ENCODE results near the gene LMBRD1. TPM values are rescaled to one million over a fixed set of nuclear protein-coding genes. Genes with fewer than 3 reads are reported as not detected.

Gene LMBRD1
- total RNA-seq, 4 donors from 2014 or later: 65.7 to 110 (median 77.3) TPM

DNA sequence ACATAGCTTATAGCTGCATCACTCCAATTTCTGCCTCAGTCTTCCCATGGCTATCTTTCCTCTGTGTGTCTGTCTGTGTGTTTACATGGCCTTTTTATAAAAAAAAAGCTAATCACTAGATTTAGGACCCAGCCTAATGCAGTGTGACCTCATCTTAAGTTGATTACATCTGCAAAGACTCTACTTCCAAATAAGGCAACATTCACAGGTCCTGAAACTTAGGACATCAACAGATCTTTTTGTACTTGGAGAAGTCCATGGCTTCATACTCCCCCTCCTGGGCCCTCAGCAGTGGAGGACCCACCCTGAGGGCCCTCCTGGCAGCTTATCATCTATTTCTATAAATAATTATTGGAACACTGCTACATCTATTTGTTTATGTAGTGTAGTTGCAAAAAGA is 146.1 kb downstream of the LMBRD1 start:
- H3K4me3 ChIP-seq: no peak overlapping the region
- no peak for DNase-seq (ENCODE audit: low spot score in 2 of 2)
- no peaks in the 10 kb centered on the region for H3K27me3 ChIP-seq
- H3K4me1 ChIP-seq: no peaks in the 10 kb centered on the region
- no peak overlapping the region for H3K27ac ChIP-seq
- TF ChIP-seq POLR2A (IDR thresholded peaks at IDR 0.05) (no peak), EP300 (IDR thresholded peaks at IDR 0.05) (no peak)
- TF ChIP-seq, protein P1, sequence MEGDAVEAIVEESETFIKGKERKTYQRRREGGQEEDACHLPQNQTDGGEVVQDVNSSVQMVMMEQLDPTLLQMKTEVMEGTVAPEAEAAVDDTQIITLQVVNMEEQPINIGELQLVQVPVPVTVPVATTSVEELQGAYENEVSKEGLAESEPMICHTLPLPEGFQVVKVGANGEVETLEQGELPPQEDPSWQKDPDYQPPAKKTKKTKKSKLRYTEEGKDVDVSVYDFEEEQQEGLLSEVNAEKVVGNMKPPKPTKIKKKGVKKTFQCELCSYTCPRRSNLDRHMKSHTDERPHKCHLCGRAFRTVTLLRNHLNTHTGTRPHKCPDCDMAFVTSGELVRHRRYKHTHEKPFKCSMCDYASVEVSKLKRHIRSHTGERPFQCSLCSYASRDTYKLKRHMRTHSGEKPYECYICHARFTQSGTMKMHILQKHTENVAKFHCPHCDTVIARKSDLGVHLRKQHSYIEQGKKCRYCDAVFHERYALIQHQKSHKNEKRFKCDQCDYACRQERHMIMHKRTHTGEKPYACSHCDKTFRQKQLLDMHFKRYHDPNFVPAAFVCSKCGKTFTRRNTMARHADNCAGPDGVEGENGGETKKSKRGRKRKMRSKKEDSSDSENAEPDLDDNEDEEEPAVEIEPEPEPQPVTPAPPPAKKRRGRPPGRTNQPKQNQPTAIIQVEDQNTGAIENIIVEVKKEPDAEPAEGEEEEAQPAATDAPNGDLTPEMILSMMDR (IDR thresholded peaks at IDR 0.05): no peak
- no peaks in the 10 kb centered on the region for H3K36me3 ChIP-seq
- no peaks in the 10 kb centered on the region for H3K9me3 ChIP-seq

DNA sequence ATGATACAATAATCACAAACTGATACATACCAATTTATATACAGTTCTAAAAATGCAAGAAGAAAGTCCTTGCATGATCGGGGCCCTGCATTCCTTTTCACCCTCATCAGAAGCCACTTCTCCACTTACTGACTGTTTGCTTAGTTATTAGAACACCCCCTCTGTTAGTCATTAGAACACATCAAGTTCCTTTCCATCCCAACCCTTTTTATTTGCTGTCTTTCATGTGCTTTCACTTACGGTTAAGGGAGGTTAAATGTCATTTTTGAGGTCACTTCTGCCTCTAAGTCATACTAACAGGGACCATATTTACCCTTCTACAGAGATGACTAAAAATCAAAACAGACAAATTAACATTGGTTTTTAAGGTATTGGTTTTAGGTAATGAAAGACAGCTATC is 149.1 kb downstream of the LMBRD1 start:
- H3K36me3 ChIP-seq: no peaks in the 10 kb centered on the region
- H3K27ac ChIP-seq: no peak overlapping the region
- DNase-seq (ENCODE audit: low spot score in 2 of 2): no peak
- no peaks in the 10 kb centered on the region for H3K9me3 ChIP-seq
- 40 to 49% methylated on average over 2 of the region's 2 CpGs for WGBS, 2 donors
- TF ChIP-seq POLR2A (IDR thresholded peaks at IDR 0.05) (no peak), EP300 (IDR thresholded peaks at IDR 0.05) (no peak)
- TF ChIP-seq, protein P1 (IDR thresholded peaks at IDR 0.05): no peak
- no peaks in the 10 kb centered on the region for H3K4me1 ChIP-seq
- no peaks in the 10 kb centered on the region for H3K27me3 ChIP-seq
- no peak overlapping the region for H3K4me3 ChIP-seq

DNA sequence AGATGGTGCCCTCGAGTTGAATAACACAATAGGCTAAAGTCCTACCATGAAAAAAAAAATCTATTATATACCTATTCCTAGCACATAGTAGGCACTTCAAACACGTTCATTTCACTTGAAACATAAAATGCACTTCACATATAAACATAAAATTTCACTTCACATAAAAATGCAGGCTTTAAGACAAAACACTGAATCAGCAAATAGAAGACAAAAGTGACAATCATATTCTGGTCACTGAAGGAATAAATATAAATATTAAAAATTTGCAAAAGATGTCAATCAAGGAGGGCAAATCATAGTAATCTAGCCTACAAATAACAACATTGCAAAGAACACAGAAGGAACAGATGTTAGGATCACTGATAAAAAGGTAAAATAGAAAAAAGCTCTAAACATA is 153.1 kb downstream of the LMBRD1 start:
- TF ChIP-seq POLR2A (IDR thresholded peaks at IDR 0.05) (no peak), EP300 (IDR thresholded peaks at IDR 0.05) (no peak)
- TF ChIP-seq, protein P1 (IDR thresholded peaks at IDR 0.05): no peak
- no peaks in the 10 kb centered on the region for H3K27me3 ChIP-seq
- H3K9me3 ChIP-seq: no peaks in the 10 kb centered on the region
- H3K4me1 ChIP-seq: no peaks in the 10 kb centered on the region
- 63 to 64% methylated on average over 2 of the region's 2 CpGs for WGBS, 2 donors
- no peak overlapping the region for H3K4me3 ChIP-seq
- H3K36me3 ChIP-seq: no peaks in the 10 kb centered on the region
- no peak for DNase-seq (ENCODE audit: low spot score in 2 of 2)
- H3K27ac ChIP-seq: no peak overlapping the region

DNA sequence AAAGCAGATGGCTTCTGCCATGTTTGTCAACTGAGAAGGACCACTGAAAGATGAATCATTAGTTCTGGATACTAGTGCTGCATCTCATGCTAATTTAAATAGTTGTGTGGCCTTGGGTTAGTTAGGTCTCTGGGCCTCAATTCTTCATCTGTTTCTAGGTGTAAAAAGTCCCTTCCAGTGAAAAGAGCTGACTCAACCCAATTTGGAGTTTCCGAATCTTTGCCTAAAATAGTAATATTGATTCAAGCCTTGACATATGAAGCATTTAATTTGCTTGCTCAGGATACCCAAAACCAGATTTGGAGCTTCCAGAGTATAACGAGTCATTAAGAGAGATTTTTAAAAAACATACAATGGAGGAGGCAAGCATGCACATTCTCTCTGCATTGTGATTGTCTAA is 163.9 kb downstream of the LMBRD1 start:
- Histone ChIP-seq H3K36me3 (no peaks in the 10 kb centered on the region), H3K9me3 (peaks cover 0 to 12% (median 0%) of the 10 kb centered on the region in 4 donors), H3K4me3 (no peak overlapping the region), H3K4me1 (no peaks in the 10 kb centered on the region), H3K27me3 (no peaks in the 10 kb centered on the region), H3K27ac (no peak overlapping the region)
- 84 to 95% methylated on average over 2 of the region's 2 CpGs for WGBS, 2 donors
- TF ChIP-seq EP300 (IDR thresholded peaks at IDR 0.05) (no peak), POLR2A (IDR thresholded peaks at IDR 0.05) (no peak)
- TF ChIP-seq, protein P1 (IDR thresholded peaks at IDR 0.05): no peak
- DNase-seq (ENCODE audit: low spot score in 2 of 2): no peak

DNA sequence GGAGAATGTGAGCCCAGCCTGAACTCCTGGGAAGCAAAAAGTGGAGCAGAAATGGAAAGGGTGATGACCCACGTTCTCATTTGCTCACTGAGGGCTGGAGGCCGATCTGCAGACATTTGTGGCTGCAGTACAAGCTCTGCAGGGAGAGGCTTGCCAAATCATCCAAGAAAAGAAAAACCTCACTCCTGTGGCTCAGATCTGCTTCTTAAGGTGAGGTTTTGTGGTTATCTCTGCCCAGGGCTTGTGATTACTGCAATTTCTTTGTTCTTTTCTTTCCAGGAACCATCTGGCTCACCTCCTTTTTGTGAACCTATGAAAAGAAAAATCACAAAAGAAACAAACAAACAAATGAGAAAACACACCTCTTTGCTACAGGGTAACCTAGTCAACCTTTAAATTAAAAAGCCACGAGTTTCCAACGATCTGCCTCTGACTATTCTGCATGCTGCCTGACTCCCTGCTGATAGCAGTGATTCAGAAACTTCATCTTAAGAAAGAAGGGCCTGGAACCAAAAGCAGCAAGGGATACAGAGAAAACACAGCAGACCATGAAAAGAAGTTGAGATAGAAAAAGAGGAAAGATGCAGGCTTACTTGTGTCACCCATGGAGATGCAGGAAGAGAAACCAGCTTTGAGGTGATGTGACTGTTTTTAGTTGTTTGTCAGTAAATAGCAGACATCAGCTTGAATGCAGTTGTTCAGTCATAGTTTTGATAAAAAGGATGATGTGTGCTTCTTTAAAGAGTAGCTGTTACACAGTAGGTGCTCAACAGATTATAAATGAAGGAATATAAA is 165.1 kb downstream of the LMBRD1 start:
- no peak overlapping the region for H3K4me3 ChIP-seq
- no peak overlapping the region for H3K27ac ChIP-seq
- 15 to 19% methylated on average over 4 of the region's 4 CpGs for WGBS, 2 donors
- TF ChIP-seq, protein P1 (IDR thresholded peaks at IDR 0.05): no peak
- TF ChIP-seq EP300 (IDR thresholded peaks at IDR 0.05) (no peak), POLR2A (IDR thresholded peaks at IDR 0.05) (no peak)
- no peaks in the 10 kb centered on the region for H3K4me1 ChIP-seq
- H3K27me3 ChIP-seq: no peaks in the 10 kb centered on the region
- no peaks in the 10 kb centered on the region for H3K36me3 ChIP-seq
- no peak for DNase-seq (ENCODE audit: low spot score in 2 of 2)
- peaks cover 0 to 12% (median 0%) of the 10 kb centered on the region in 4 donors for H3K9me3 ChIP-seq

Data from tibial nerve (tissue), 4 donors.